Neural progenitor cell (in vitro differentiated cells): ENCODE results near the gene ZDHHC4. TPM values are rescaled to one million over a fixed set of nuclear protein-coding genes. Genes with fewer than 3 reads are reported as not detected.

Source experiments
- DNase-seq: peaks from one replicate; pipeline ENCODE4 v3.0.0-alpha.2; 2016; ENCODE audit warnings: low spot score
- H2AFZ ChIP-seq: fragments of 200-600 bp; sonication (generic); replicated peaks from 2 replicates; pipeline ENCODE4 v1.6.1; 2016; ENCODE audit warnings: antibody characterized with exemption
- H3F3A ChIP-seq: fragments of 200-600 bp; sonication (generic); 2 replicates; pipeline ENCODE4 v1.6.1; 2016; ENCODE audit warnings: antibody characterized with exemption, low read depth
- H3K27ac ChIP-seq: fragments of 200-600 bp; sonication (generic); 2 replicates; pipeline ENCODE4 v1.5.1; 2016; ENCODE audit warnings: mild to moderate bottlenecking
- H3K27me3 ChIP-seq: fragments of 200-600 bp; sonication (generic); 2 replicates; pipeline ENCODE4 v1.6.1; 2016; ENCODE audit warnings: mild to moderate bottlenecking, moderate library complexity
- H3K36me3 ChIP-seq: fragments of 200-600 bp; sonication (generic); 2 replicates; pipeline ENCODE4 v1.5.1; 2016
- H3K4me1 ChIP-seq: fragments of 200-600 bp; sonication (generic); 2 replicates; pipeline ENCODE4 v1.6.1; 2016; ENCODE audit warnings: mixed run types
- H3K4me2 ChIP-seq: fragments of 200-600 bp; sonication (generic); 2 replicates; pipeline ENCODE4 v1.6.1; 2016
- H3K4me3 ChIP-seq: fragments of 200-600 bp; sonication (generic); 2 replicates; pipeline ENCODE4 v1.5.1; 2016
- H3K79me2 ChIP-seq: fragments of 200-600 bp; sonication (generic); 2 replicates; pipeline ENCODE4 v1.6.1; 2016; ENCODE audit warnings: low read depth
- H3K9ac ChIP-seq: fragments of 200-600 bp; sonication (generic); 2 replicates; pipeline ENCODE4 v1.6.1; 2016
- H3K9me3 ChIP-seq: fragments of 200-600 bp; sonication (generic); 2 replicates; pipeline ENCODE4 v1.5.1; 2016; ENCODE audit warnings: low read depth
- H4K20me1 ChIP-seq: fragments of 200-600 bp; sonication (generic); 2 replicates; pipeline ENCODE4 v1.6.1; 2016; ENCODE audit warnings: low read depth
- H3K27ac Mint-ChIP-seq: 3 replicates; pipeline ENCODE4 v1.8.0; 2021; ENCODE audit warnings: mixed read lengths
- H3K27me3 Mint-ChIP-seq: 2 replicates; pipeline ENCODE4 v1.8.0; 2022; ENCODE audit warnings: low read depth, mild to moderate bottlenecking, inconsistent platforms, moderate library complexity, mixed read lengths; ENCODE audit not compliant: insufficient read depth
- H3K36me3 Mint-ChIP-seq: 3 replicates; pipeline ENCODE4 v1.8.0; 2021; ENCODE audit warnings: mixed read lengths
- H3K4me1 Mint-ChIP-seq: 3 replicates; pipeline ENCODE4 v1.8.0; 2021; ENCODE audit warnings: mixed read lengths
- H3K4me3 Mint-ChIP-seq: 3 replicates; pipeline ENCODE4 v1.8.0; 2021; ENCODE audit warnings: mild to moderate bottlenecking, moderate library complexity, mixed read lengths
- H3K9me3 Mint-ChIP-seq: 3 replicates; pipeline ENCODE4 v1.8.0; 2020; ENCODE audit warnings: mixed read lengths
- EZH2 ChIP-seq: fragments of 200-600 bp; sonication (generic); IDR thresholded peaks from 2 replicates; pipeline ENCODE4 v1.6.1; 2017; ENCODE audit warnings: antibody characterized with exemption, mild to moderate bottlenecking, moderate library complexity
- EZH2phosphoT487 ChIP-seq: fragments of 200-600 bp; sonication (generic); IDR thresholded peaks from 2 replicates; pipeline ENCODE4 v1.6.1; 2017; ENCODE audit warnings: antibody characterized with exemption
- total RNA-seq: library from RNA; depleted of rRNA; stranded (reverse); fragments of >200 nt; gene quantifications from 2 replicates; pipeline ENCODE4 v1.2.3, GENCODE V29; 2015; ENCODE audit warnings: low replicate concordance
- TF ChIP-seq, protein P1 (sequence below): fragments of 200-600 bp; sonication (generic); IDR thresholded peaks from 2 replicates; pipeline ENCODE4 v1.5.1; 2017; ENCODE audit warnings: antibody characterized with exemption, mild to moderate bottlenecking

The ZDHHC4 gene
- total RNA-seq, 1 donor from 2014 or later, result 102 TPM

DNA sequence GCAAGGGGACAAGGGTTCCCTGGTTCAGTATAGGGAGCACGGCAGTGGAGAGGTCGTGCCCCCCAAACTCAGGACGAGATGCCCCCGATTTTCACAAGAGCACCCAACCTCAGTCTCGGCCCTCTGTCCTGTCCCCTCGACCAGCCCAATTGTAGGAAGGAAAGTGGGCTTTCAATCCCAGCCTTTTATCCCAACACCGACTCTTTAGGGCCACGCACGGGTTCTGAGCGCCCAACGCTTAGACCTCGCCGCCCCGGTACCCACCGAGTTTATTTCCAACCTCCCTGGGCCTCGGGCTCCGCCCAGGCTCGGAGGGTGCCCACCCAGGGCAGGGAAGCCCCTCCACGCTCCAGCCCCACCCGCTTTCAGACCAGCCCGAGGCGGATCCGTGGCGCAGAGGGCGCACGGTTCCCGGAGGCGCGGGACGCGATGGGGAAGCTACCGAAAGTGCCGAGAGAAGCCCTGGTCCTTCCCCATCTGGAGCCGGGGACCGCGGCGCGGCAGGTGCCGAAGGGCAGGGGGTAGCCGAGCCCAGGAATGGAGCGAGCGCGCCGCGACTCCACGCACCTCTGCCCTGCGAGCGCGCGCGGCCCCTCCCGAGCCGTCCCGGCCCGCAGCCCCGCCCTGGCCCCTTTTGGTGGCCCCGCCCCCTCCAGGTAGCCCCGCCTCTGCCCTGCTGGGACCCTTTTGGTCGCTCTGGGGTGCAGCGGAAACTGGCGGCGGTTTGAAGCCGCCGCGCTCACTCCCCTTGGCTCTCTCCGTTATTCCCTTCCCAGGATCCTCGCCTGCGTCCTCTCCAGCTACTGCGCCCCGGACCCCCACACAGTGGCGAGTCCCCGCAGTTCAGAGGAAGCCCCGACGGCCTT is 46.4 kb upstream of the ZDHHC4 start:
- H3F3A ChIP-seq, result peaks cover 5% of the 10 kb centered on the region
- H3K4me3 Mint-ChIP-seq, result peak overlapping the region; percentile 85
- H3K9me3 Mint-ChIP-seq, result no peaks in the 10 kb centered on the region
- H3K9ac ChIP-seq, result no peak overlapping the region
- H3K36me3 Mint-ChIP-seq, result no peaks in the 10 kb centered on the region
- peak; percentile 78 for TF ChIP-seq EZH2phosphoT487
- TF ChIP-seq, protein P1, sequence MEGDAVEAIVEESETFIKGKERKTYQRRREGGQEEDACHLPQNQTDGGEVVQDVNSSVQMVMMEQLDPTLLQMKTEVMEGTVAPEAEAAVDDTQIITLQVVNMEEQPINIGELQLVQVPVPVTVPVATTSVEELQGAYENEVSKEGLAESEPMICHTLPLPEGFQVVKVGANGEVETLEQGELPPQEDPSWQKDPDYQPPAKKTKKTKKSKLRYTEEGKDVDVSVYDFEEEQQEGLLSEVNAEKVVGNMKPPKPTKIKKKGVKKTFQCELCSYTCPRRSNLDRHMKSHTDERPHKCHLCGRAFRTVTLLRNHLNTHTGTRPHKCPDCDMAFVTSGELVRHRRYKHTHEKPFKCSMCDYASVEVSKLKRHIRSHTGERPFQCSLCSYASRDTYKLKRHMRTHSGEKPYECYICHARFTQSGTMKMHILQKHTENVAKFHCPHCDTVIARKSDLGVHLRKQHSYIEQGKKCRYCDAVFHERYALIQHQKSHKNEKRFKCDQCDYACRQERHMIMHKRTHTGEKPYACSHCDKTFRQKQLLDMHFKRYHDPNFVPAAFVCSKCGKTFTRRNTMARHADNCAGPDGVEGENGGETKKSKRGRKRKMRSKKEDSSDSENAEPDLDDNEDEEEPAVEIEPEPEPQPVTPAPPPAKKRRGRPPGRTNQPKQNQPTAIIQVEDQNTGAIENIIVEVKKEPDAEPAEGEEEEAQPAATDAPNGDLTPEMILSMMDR, result no peak
- peak; percentile 84 for TF ChIP-seq EZH2
- no peaks in the 10 kb centered on the region for H3K79me2 ChIP-seq
- H3K36me3 ChIP-seq, result no peaks in the 10 kb centered on the region
- H3K4me1 ChIP-seq, result no peaks in the 10 kb centered on the region
- peaks cover 5% of the 10 kb centered on the region for H4K20me1 ChIP-seq
- peak; percentile 79 for DNase-seq
- H3K4me1 Mint-ChIP-seq, result peaks cover 13% of the 10 kb centered on the region
- H3K9me3 ChIP-seq, result no peaks in the 10 kb centered on the region
- peaks cover 73% of the 10 kb centered on the region for H3K27me3 Mint-ChIP-seq
- peak overlapping the region; percentile 63 for H3K4me3 ChIP-seq
- H3K4me2 ChIP-seq, result peak overlapping the region; percentile 94
- no peak overlapping the region for H3K27ac Mint-ChIP-seq
- H3K27ac ChIP-seq, result no peak overlapping the region
- H3K27me3 ChIP-seq, result peaks cover 100% of the 10 kb centered on the region
- H2AFZ ChIP-seq, result peak overlapping the region; percentile 98

DNA sequence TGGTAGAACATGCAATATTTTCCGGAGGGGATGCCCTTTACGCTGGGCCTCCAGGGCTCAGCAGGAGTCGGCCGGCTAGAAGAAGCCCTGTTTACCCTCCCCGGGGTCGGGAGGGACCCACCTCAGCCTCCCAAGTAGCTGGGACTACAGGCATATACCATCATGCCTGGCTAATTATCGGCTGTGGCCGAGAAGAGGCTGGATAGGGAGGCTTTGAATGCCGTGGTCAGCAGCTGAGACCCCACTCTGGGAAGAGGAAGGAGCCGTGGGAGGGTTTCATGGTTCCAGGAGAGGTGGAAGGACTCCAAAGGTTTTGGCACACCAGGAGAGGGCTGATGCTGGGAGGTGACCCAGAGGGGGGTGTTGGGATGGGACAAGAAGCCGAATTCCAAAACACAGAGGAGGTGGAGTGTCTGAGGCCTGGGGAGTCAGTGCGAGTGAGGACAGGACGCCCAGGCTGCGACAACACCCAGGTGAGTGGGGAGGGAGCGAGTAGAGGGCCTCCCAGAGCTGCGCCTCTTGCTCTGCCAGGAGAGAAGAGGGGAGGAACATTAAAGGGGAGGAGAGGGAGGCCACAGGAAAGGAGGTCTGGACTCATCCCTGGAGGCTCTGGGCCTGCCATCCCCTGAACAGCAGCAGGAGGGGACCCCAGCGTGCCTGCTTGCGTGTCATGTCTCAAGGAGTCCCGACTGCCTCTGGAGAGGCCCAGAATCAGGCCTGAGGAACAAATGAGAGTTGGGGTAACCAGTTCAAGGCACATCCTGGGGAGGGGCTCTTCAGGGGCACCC is 45.6 kb upstream of the ZDHHC4 start:
- TF ChIP-seq, protein P1, result no peak
- TF ChIP-seq EZH2, result peak; percentile 68
- peak; percentile 66 for TF ChIP-seq EZH2phosphoT487
- no peak overlapping the region for H3K27ac ChIP-seq
- no peak overlapping the region for H3K9ac ChIP-seq
- Mint-ChIP-seq H3K9me3 (no peaks in the 10 kb centered on the region), H3K4me3 (peak overlapping the region; percentile 85), H3K27ac (no peak overlapping the region), H3K36me3 (no peaks in the 10 kb centered on the region), H3K27me3 (peaks cover 70% of the 10 kb centered on the region), H3K4me1 (peaks cover 13% of the 10 kb centered on the region)
- H2AFZ ChIP-seq, result peak overlapping the region; percentile 98
- peaks cover 100% of the 10 kb centered on the region for H3K27me3 ChIP-seq
- peaks cover 5% of the 10 kb centered on the region for H3F3A ChIP-seq
- H3K4me1 ChIP-seq, result no peaks in the 10 kb centered on the region
- no peaks in the 10 kb centered on the region for H3K9me3 ChIP-seq
- H3K36me3 ChIP-seq, result no peaks in the 10 kb centered on the region
- H4K20me1 ChIP-seq, result peaks cover 5% of the 10 kb centered on the region
- no peak for DNase-seq
- no peaks in the 10 kb centered on the region for H3K79me2 ChIP-seq
- H3K4me2 ChIP-seq, result peak overlapping the region; percentile 94
- peak overlapping the region; percentile 63 for H3K4me3 ChIP-seq

DNA sequence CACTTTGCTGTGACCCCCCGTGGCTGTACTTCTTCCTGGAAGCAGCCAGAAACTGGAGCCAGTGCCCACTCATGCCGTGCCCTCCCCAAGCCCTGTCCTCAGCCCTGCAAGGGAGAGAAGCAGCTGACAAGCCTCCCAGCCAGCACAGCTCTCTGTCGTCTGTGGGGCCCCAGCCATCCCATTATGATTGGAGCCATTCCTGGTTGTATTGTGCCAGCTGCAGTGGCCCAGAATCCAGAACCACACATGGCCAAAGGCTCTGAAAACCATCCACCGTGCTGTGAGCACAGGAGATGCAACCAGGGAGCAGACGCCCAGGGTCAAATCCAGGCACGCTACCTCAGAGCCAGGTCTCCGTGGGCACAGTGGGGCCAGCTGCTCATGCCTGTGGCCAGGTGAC is 44.7 kb upstream of the ZDHHC4 start:
- H3K4me3 ChIP-seq, result no peak overlapping the region
- no peak overlapping the region for H2AFZ ChIP-seq
- DNase-seq, result no peak
- H4K20me1 ChIP-seq, result peaks cover 5% of the 10 kb centered on the region
- H3K36me3 ChIP-seq, result no peaks in the 10 kb centered on the region
- H3K4me1 Mint-ChIP-seq, result peaks cover 10% of the 10 kb centered on the region
- no peaks in the 10 kb centered on the region for H3K36me3 Mint-ChIP-seq
- H3K79me2 ChIP-seq, result no peaks in the 10 kb centered on the region
- peaks cover 61% of the 10 kb centered on the region for H3K27me3 Mint-ChIP-seq
- H3F3A ChIP-seq, result peaks cover 5% of the 10 kb centered on the region
- no peaks in the 10 kb centered on the region for H3K9me3 ChIP-seq
- no peak overlapping the region for H3K27ac ChIP-seq
- no peak overlapping the region for H3K27ac Mint-ChIP-seq
- H3K9me3 Mint-ChIP-seq, result no peaks in the 10 kb centered on the region
- TF ChIP-seq EZH2phosphoT487 (no peak), EZH2 (no peak)
- TF ChIP-seq, protein P1, result no peak
- H3K27me3 ChIP-seq, result peaks cover 100% of the 10 kb centered on the region
- no peak overlapping the region for H3K4me2 ChIP-seq
- H3K4me1 ChIP-seq, result no peaks in the 10 kb centered on the region
- H3K9ac ChIP-seq, result no peak overlapping the region
- H3K4me3 Mint-ChIP-seq, result peak overlapping the region; percentile 85
